H1 (cell line): ENCODE results near the gene MLPH. TPM values are rescaled to one million over a fixed set of nuclear protein-coding genes. Genes with fewer than 3 reads are reported as not detected.

Experiments used
- ATF2 ChIP-seq: IDR thresholded peaks from 2 replicates; pipeline ENCODE4 v1.6.1; 2012; ENCODE audit warnings: low read length, inconsistent platforms
- BRCA1 ChIP-seq: IDR thresholded peaks from 2 replicates; pipeline ENCODE4 v1.6.1; 2012; ENCODE audit warnings: low read depth, low read length, improper control_type of control experiment
- HDAC6 ChIP-seq: IDR thresholded peaks from one replicate; pipeline ENCODE4 v1.7.1; 2012; ENCODE audit warnings: low read depth, mild to moderate bottlenecking, inconsistent platforms, low read length, moderate library complexity
- polyA plus RNA-seq, 7 experiments: library from polyadenylated mRNA; depleted of rRNA in 3 of 7; stranded (reverse) in 5 of 7; unstranded in 2 of 7; fragments of >200 nt in 5 of 7; fragments of 200-250 nt in 2 of 7; gene quantifications; 1 replicate in 5 of 7; 2 replicates in 1 of 7; 4 replicates in 1 of 7; pipeline versions ENCODE4 v1.2.1 to v1.2.3, GENCODE V29; 2011 to 2013; ENCODE audit warnings: missing spikeins in 2 of 7, mixed read lengths in 2 of 7
- total RNA-seq: library from RNA; stranded (reverse); fragmentation: NEBNext Ultra II Directional; extraction: Animal tissue kit (Norgen Biotek cat#: 25700); gene quantifications from 2 replicates; pipeline ENCODE4 v1.2.1, GENCODE V29; 2021

MLPH gene
- total and polyA plus RNA-seq, 2 of the 8 experiments (the other 6 are each of a cell fraction or from before 2014, with no cell fraction given), result 12.7 to 17.0 TPM

DNA sequence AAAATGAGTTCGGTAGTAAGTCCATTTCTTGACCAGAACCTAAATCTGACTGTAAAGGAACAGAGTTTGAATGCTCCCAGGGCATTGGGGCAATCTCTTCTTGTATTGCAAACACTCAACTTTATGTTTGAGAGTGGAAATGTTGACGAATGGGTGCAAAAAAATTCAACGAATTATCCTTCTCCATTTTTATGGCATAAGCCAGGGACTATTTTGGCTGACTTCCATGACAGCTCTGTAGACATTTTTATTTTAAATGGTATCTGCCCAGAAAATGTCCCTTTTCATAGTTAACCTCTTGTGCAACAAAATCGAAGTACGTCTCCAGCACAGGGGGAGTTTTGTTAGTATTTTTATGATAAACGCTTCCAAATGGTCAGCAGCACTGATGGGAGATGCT is 3.7 kb downstream of the MLPH start (continued):
- TF ChIP-seq ATF2, result no peak
- TF ChIP-seq HDAC6, result no peak
- TF ChIP-seq BRCA1, result no peak
- TF ChIP-seq, all 59 proteins: peak for 0
